Gastrocnemius medialis (tissue), 4 donors: ENCODE results near the gene MAP2K6. TPM values are rescaled to one million over a fixed set of nuclear protein-coding genes. Genes with fewer than 3 reads are reported as not detected.

Experiments
- ATAC-seq, 2 donors: fragments of 150-250 bp; one replicate each; pipeline ENCODE4 v1.9.1; 2016
- DNase-seq, 2 donors: peaks; one replicate each; pipeline ENCODE4 v3.0.0-alpha.2; 2019
- H3K27ac ChIP-seq, 4 donors: fragments of 200-600 bp; sonication (generic); 1 replicate in 1 of 4; 2 replicates in 3 of 4; pipeline ENCODE4 v1.5.1; 2016 to 2018; ENCODE audit warnings: mild to moderate bottlenecking in 2 of 4, moderate library complexity in 1 of 4
- H3K27me3 ChIP-seq, 3 donors: fragments of 200-600 bp; sonication (generic) in 2 of 3; 1 replicate in 1 of 3; 2 replicates in 2 of 3; pipeline versions ENCODE4 v1.5.1 to v1.6.0; 2016 to 2019; ENCODE audit warnings: mild to moderate bottlenecking in 1 of 3, moderate library complexity in 1 of 3
- H3K36me3 ChIP-seq, 2 donors: fragments of 200-600 bp; sonication (generic) in 1 of 2; one replicate each; pipeline ENCODE4 v1.5.1; 2017 to 2018
- H3K4me1 ChIP-seq, 2 donors: fragments of 200-600 bp; sonication (generic) in 1 of 2; one replicate each; pipeline ENCODE4 v1.5.1; 2016 to 2017; ENCODE audit warnings: mild to moderate bottlenecking in 2 of 2
- H3K4me3 ChIP-seq, 4 donors: fragments of 200-600 bp; sonication (generic) in 3 of 4; 1 replicate in 1 of 4; 2 replicates in 3 of 4; pipeline ENCODE4 v1.5.1; 2016 to 2019; ENCODE audit warnings: mild to moderate bottlenecking in 2 of 4
- H3K9me3 ChIP-seq, 3 donors: fragments of 200-600 bp; sonication (generic) in 2 of 3; 1 replicate in 1 of 3; 2 replicates in 2 of 3; pipeline ENCODE4 v1.5.1; 2016 to 2019
- CTCF ChIP-seq, 5 experiments: fragments of 450-650 bp in 3 of 5; fragments of 200-600 bp in 2 of 5; sonication (generic) in 2 of 5; IDR thresholded peaks in 4 of 5; conservative IDR thresholded peaks in 1 of 5; 1 replicate in 4 of 5; 2 replicates in 1 of 5; pipeline ENCODE4 v1.5.1; 2016 to 2019; ENCODE audit warnings: antibody characterized with exemption in 5 of 5, mild to moderate bottlenecking in 3 of 5, moderate library complexity in 3 of 5
- POLR2A ChIP-seq, 2 donors: fragments of 450-650 bp; IDR thresholded peaks; one replicate each; pipeline ENCODE4 v1.6.1; 2017; ENCODE audit warnings: antibody characterized with exemption in 2 of 2, mild to moderate bottlenecking in 2 of 2, moderate library complexity in 2 of 2
- in situ Hi-C, 4 donors: fragments of 200-750 bp; cut with MboI; loops; one replicate each; pipeline versions ENCODE4 v1.15.0 to v1.8.0; 2017; ENCODE audit warnings: low sequenced_read_pairs in 4 of 4
- intact Hi-C: fragments of 100-400 bp; cut with DNase I; formaldehyde crosslinking; loops from one replicate; pipeline ENCODE4 v1.15.1; 2023; ENCODE audit warnings: low total_unique reads
- total RNA-seq, 4 donors: library from RNA; depleted of rRNA; stranded (reverse); fragments of >200 nt; gene quantifications; one replicate each; pipeline versions ENCODE4 v1.1.0 to v1.2.3, GENCODE V29; 2016

Gene MAP2K6
- 100 to 1,000 TPM in 3 of 4 donors, 10 to 100 TPM in 1; 35.1 to 351 (median 223) TPM for total RNA-seq

GRCh38 chr17:69414408-69415274, at the start of gene MAP2K6:
MAP2K6 (plus strand) TSS chr17:69414697; CDS start chr17:69414985, 288 bp downstream.
- intact Hi-C loops, result loop anchor here (5.0 kb wide), 3 partner anchors 57 to 108 kb away; no protein-coding TSS in a partner anchor

GRCh38 chr17:69367298-69367697, 47.2 kb upstream of the MAP2K6 start:
- intact Hi-C loops (no loop called here), in situ Hi-C loops (no loop called here)
- Histone ChIP-seq H3K4me3 (no peak overlapping the region), H3K9me3 (no peaks in the 10 kb centered on the region), H3K27me3 (no peaks in the 10 kb centered on the region), H3K4me1 (no peaks in the 10 kb centered on the region), H3K36me3 (no peaks in the 10 kb centered on the region), H3K27ac (no peak overlapping the region)
- TF ChIP-seq CTCF (IDR thresholded peaks at IDR 0.05 in 4 of 5, conservative IDR thresholded peaks at IDR 0.05 in 1 of 5), result no peak
- TF ChIP-seq POLR2A (IDR thresholded peaks at IDR 0.05), result no peak
- no peak for DNase-seq
- ATAC-seq, result no peak

More at GRCh38 chr17:69414408-69415274, at the start of gene MAP2K6:
- H3K27me3 ChIP-seq, result no peaks in the 10 kb centered on the region
- H3K36me3 ChIP-seq, result no peaks in the 10 kb centered on the region
- DNase-seq, result peak; percentile 78 to 83
- H3K4me1 ChIP-seq, result peaks cover 36 to 44% of the 10 kb centered on the region in 2 donors
- peak within 1 kb of the TSS; percentile 84 to 88 (median 86) for H3K27ac ChIP-seq
- TF ChIP-seq POLR2A (IDR thresholded peaks at IDR 0.05) (peak; percentile 38 to 41), CTCF (IDR thresholded peaks at IDR 0.05 in 4 of 5, conservative IDR thresholded peaks at IDR 0.05 in 1 of 5) (no peak)
- H3K4me3 ChIP-seq, result peak within 1 kb of the TSS; percentile 60 to 94 (median 66)
- in situ Hi-C loops, result no loop called here
- peak; percentile 86 to 91 for ATAC-seq
- H3K9me3 ChIP-seq, result no peaks in the 10 kb centered on the region

GRCh38 chr17:69373069-69373468, 41.4 kb upstream of the MAP2K6 start:
- H3K4me1 ChIP-seq, result no peaks in the 10 kb centered on the region
- no peaks in the 10 kb centered on the region for H3K36me3 ChIP-seq
- no peaks in the 10 kb centered on the region for H3K9me3 ChIP-seq
- ATAC-seq (no peak), DNase-seq (no peak)
- intact Hi-C loops (no loop called here), in situ Hi-C loops (no loop called here)
- H3K27me3 ChIP-seq, result no peaks in the 10 kb centered on the region
- H3K4me3 ChIP-seq, result no peak overlapping the region
- TF ChIP-seq CTCF (IDR thresholded peaks at IDR 0.05 in 4 of 5, conservative IDR thresholded peaks at IDR 0.05 in 1 of 5) (no peak), POLR2A (IDR thresholded peaks at IDR 0.05) (no peak)
- H3K27ac ChIP-seq, result no peak overlapping the region

- DNase-seq (no peak), ATAC-seq (no peak)
- Histone ChIP-seq H3K9me3 (no peaks in the 10 kb centered on the region), H3K27ac (no peak overlapping the region), H3K36me3 (no peaks in the 10 kb centered on the region), H3K27me3 (no peaks in the 10 kb centered on the region), H3K4me3 (no peak overlapping the region), H3K4me1 (no peaks in the 10 kb centered on the region)
- intact Hi-C loops, result no loop called here
- in situ Hi-C loops, result no loop called here
- TF ChIP-seq CTCF (IDR thresholded peaks at IDR 0.05 in 4 of 5, conservative IDR thresholded peaks at IDR 0.05 in 1 of 5) (no peak), POLR2A (IDR thresholded peaks at IDR 0.05) (no peak)
Observed at GRCh38 chr17:69375229-69375628, 39.3 kb upstream of the MAP2K6 start.
